NCI-H526 treated with DMSO at 0.1 percent for 48 hours (cell line): Measurements from ENCODE around the gene COL23A1.

ENCODE experiments used
- DNase-seq: peaks from one replicate; lab custom pipeline; 2025; lab: John Stamatoyannopoulos, UW

The COL23A1 gene

DNA sequence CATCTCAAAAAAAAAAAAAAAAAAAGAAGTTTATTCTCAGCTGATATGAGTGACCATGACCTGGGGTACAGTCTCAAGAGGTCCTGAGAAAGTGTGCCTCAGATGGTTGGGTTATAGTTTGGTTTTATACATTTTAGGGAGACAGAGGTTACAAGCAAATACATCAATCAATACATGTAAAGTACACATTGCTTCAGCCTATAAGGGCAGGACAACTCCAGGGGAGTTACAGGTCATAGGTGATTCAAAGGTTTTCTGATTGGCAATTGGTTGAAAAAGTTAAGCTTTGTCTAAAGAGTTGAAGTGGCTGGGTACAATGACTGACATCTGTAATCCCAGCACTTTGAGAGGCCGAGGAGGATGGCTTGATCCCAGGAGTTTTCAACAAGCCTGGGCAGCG lies 400.8 kb downstream of the COL23A1 start:
- no peak for DNase-seq
